GM11168 (cell line): Measurements from ENCODE around the gene MPPE1.
"Not testable (repeated sequence)": the region's sequence is repeated elsewhere in the genome, so short reads cannot be mapped to it uniquely, and the experiment has no call there.

Source experiments
- in situ Hi-C: fragments of 300-500 bp; cut with MboI; formaldehyde crosslinking; loops from one replicate; pipeline ENCODE4 v1.12.0; 2022; ENCODE audit warnings: low sequenced_read_pairs; ENCODE audit not compliant: unreplicated experiment

MPPE1 gene

DNA sequence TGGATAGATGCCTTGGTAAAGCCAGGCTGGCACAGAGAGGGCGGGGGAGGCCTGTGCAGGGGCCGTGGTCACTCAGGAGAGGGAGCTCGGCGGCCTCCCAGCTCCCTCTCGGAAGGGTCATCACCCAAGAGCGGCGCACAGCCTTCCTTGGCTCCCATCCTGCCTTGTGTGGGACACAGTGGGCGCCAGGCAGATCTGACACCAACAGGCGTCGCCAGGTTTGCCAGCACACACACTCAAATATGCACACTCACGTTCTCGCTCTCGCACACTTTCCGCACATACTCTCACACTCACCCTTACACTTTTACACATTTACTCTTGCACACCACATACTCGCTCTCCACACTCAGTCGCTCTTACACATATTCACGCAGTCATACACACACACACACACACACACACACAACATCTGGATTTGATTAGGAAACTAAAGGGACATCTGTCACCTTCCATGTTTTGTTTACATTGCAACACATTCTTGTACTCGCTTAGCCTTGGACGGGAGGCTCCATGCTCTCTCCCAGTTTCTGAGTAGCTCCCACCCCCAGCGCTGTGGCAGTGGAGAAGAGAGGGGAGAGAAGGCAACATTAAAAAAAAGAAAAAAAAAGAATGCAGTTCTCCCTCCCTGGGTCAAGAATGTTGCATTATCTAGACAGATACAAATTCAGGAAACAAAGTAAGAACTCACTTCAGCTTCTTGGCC is 46.4 kb downstream of the MPPE1 start:
- in situ Hi-C loops, result no loop called here

- in situ Hi-C loops, result no loop called here
These were observed 47.3 kb downstream of the MPPE1 start for GRCh38 chr18:11860594-11861450.

- in situ Hi-C loops, result no loop called here
These were observed 48.2 kb downstream of the MPPE1 start for GRCh38 chr18:11859903-11860407.

DNA sequence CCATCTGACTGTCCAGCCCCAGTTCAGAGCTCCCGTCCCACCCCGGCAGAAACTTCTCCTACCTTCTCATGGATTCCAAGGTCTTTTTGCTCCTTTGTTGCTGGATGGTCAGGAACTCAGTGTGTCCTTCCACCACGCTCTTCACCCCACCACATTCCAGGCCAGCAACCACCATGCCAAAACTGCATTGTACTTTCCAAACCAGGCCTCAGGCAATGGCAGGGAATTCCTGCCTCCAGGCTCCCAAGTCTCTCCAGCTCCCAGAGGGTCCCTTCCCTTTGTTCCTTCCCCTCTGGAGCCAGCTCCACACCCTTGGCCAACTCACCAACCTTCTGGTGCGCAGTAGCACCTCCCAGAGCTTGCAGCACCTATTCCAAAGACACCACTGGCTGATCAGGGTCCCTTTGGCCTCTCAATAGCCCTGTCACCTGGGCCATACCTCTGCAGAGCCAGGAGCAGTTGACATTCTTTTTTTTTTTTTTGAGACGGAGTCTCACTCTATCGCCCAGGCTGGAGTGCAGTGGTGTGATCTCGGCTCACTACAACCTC is 48.8 kb downstream of the MPPE1 start:
- in situ Hi-C loops, result no loop called here

- in situ Hi-C loops, result no loop called here
These were observed 50.8 kb downstream of the MPPE1 start for GRCh38 chr18:11857177-11857887.

DNA sequence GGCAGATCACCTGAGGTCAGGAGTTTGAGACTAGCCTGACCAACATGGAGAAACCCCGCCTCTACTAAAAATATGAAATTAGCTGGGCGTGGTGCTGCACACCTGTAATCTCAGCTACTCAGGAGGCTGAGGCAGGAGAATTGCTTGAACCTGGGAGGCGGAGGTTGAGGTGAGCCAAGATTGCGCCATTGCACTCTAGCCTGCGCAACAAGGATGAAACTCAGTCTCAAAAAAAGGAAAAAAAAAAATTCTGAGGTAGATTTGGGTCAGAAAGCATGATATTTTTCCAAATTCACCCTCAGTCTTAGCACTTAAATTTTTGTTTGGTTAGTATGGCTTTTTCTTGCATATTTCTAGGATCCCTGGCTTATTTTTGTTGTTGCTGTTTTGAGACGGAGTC is 53.6 kb downstream of the MPPE1 start:
- in situ Hi-C loops, result not testable (repeated sequence)

DNA sequence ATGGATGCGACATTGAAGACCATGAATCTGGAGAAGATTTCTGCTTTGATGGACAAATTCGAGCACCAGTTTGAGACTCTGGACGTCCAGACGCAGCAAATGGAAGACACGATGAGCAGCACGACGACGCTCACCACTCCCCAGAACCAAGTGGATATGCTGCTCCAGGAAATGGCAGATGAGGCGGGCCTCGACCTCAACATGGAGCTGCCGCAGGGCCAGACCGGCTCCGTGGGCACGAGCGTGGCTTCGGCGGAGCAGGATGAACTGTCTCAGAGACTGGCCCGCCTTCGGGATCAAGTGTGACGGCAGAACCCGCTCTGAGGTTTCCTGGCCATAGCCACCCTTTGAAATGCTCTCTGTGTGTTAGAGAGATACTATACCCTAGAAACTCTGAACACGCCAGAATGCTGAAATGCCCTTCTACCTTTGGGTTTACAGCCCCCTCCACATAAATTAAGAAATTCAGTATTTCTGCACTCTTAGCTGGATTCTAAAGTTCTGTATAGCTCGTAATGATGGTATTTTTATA is 56.2 kb downstream of the MPPE1 start:
- in situ Hi-C loops, result no loop called here

- in situ Hi-C loops, result no loop called here
These were observed 56.8 kb downstream of the MPPE1 start, which contains the start of gene CHMP1B for GRCh38 chr18:11851146-11851805. Gene CHMP1B (plus strand): TSS chr18:11851413. CDS start chr18:11851512, 99 bp downstream.

GRCh38 chr18:11850821-11851145 is 57.3 kb downstream of the MPPE1 start:
- in situ Hi-C loops, result no loop called here

DNA sequence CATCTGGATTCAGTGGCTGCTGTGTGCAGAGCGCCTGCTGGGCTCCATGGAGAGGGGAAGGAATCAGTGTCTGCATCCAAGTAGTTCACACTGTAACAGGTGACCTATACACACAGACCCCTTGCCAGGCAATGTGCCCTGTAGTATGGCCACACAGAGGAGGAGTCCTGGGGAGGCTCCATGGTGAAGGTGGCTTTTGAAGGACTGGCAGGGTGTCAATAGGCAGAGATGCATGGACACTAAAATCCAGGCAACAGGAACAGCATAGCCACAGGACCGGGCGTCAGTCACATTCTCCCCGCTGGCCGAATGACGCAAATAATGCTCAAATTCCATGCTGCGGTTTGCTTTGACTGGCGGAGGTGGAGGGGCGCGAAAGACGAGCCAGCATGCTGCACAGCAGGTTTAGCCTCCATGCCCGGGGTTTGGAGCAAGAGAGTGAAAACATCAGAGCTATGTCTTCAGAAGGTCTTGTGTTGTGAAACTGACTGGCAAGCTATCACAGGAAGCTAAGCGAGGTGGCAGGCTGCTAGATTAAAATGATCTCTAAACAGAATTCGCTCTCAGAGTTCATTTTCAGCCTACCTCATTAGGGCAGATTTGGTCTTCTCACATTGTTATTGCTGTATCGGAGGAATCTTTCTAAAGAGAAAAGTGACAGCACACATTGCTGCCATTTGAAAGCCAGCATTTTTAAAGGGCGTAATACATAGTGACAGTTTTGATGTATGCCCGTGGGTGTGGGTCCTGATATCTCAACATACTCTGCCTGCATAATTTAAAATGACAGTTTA is 58.1 kb downstream of the MPPE1 start:
- in situ Hi-C loops, result no loop called here

DNA sequence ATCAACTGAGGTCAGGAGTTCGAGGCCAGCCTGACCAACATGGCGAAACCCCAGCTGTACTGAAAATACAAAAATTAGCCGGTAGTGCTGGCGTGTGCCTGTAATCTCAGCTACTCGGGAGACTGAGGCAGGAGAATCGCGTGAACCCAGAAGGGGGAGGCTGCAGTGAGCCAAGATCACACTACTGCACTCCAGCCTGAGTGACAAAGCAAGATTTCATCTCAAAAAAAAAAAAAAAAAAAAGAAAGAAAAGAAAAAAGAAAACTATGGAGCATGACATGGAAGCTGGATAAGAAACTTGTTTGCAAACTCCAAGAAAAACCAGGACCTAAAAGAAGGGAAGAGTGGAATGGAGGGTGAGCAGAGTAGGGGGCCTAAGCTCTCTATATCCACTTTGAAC is 58.8 kb downstream of the MPPE1 start:
- in situ Hi-C loops, result no loop called here

GRCh38 chr18:11847811-11848210 is 60.3 kb downstream of the MPPE1 start:
- in situ Hi-C loops, result no loop called here

DNA sequence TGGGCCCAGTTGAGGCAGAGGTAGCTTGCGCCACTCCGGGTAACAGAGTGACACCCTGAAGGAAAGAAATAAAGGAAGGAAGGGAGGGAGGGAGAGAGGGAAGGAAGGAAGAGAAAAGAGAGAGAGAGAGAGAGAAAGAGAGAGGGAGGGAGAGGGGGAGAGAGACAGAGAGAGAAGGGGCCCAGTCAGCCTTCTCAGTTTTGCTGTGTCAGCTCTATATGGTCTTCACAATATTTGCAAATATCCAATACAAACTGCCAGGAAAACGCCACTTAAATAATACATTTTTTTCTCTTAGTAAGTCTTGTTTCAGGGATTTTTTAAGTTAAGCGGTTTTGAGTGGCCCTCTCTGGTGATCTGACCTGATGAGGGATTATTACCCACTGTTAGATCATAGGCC is 62.5 kb downstream of the MPPE1 start:
- in situ Hi-C loops, result no loop called here

DNA sequence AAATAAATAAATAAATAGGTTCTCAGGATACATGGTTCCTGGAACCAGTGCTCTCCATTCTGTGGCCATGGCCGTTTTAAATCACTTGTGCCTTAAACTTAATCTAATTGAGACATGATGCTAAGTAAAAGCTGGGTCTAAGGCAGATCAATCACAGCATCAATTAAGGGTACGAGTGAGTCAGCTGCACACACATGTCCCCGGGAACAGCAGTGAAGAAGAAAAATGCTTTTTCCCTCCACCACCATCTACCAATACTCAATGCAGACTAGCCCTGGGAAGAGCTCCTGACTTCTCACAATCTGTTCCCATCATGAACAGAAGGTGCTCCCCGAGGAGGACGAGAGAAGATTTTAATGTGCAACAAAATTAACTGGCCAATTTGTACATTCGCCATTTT is 63.7 kb downstream of the MPPE1 start:
- in situ Hi-C loops, result no loop called here

DNA sequence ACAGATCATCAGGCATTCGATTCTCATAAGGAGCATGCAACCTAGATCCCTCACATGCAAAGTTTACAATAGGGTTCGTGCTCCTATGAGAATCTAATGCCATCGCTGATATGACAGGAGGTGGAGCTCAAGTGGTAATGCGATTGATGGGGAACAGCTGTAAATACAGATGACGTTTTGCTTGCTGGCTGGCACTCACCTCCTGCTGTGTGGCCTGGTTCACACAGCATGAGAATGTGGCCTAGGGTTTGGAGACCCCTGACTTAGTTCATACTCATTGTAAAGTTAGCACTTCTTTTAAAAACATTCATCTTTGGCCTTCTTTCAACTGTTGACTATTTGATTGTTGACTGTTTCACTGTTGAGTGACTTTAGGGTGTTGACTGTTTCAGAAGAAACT is 65.6 kb downstream of the MPPE1 start:
- in situ Hi-C loops, result no loop called here

- in situ Hi-C loops, result no loop called here
These were observed 67.6 kb downstream of the MPPE1 start for GRCh38 chr18:11840493-11840892.

DNA sequence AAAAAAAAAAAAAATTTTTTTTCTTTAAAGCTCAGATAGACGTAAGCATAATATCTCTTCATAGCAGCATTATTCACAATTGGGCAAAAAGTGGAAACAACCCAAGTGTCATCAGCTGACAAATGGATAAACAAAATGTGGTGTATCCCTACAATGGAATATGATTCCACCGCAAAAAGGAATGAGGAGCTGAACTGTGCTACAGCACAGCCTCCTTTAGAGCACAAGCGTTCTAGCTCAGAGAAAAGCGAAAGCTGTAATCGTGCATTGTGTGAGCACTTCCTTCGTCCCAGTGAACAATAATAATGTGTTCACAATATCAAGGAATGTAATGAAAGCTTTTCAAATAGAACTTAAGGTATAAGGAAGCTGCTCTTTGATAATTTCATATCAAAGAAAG is 68.6 kb downstream of the MPPE1 start:
- in situ Hi-C loops, result no loop called here

GRCh38 chr18:11834772-11835171 is 73.3 kb downstream of the MPPE1 start:
- in situ Hi-C loops, result no loop called here
